ENCODE data around the gene PVR. TPM values are rescaled to one million over a fixed set of nuclear protein-coding genes. Genes with fewer than 3 reads are reported as not detected.
"Not testable (repeated sequence)": the region's sequence is repeated elsewhere in the genome, so short reads cannot be mapped to it uniquely, and the experiment has no call there.

Gene PVR
- total and polyA plus RNA-seq, 9 of the 15 experiments (the other 6 are each of a cell fraction or from before 2014, with no cell fraction given): 0.89 to 14.5 (median 9.8) TPM

- TF ChIP-seq PTBP1 (IDR thresholded peaks at IDR 0.05; ENCODE audit: low read depth, low read length) (no peak), CBFA2T2 (conservative IDR thresholded peaks at IDR 0.05) (peak; percentile 41; the same call in 1 of the 2 replicates), POLR2B (IDR thresholded peaks at IDR 0.05; ENCODE audit: low read depth, partially characterized antibody) (no peak), GTF2A2 (tag; IDR thresholded peaks at IDR 0.05) (no peak), ATF3 (IDR thresholded peaks at IDR 0.05) (no peak), ATF3 (CRISPR knock-in tag; conservative IDR thresholded peaks at IDR 0.05) (no peak), HCFC1 (IDR thresholded peaks at IDR 0.05; ENCODE audit: low read depth, low read length) (no peak), HSF4 (CRISPR knock-in tag; IDR thresholded peaks at IDR 0.05; ENCODE audit: borderline replicate concordance) (no peak), ZNF507 (tag; conservative IDR thresholded peaks at IDR 0.05) (no peak), ZSCAN29 (IDR thresholded peaks at IDR 0.05) (no peak), ELK3 (CRISPR knock-in tag; IDR thresholded peaks at IDR 0.05) (no peak)
Observed at GRCh38 chr19:44624840-44625354, 18.8 kb upstream of the PVR start (continued).

DNA sequence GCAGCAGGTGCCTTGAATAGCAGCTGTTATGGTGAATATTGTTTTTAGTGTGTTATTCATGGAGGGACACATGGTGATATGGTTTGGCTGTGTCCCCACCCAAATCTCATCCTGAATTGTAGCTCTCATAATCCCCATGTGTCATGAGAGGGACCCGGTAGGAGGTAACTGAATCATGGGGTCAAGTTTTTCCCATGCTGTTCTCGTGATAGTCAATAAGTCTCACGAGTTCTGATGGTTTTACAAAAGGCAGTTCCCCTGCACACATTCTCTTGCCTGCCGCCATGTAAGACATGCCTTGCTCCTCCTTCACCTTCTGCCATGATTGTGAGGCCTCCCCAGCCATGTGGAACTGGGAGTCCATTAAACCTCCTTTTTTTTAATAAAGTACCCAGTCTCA is 18.1 kb upstream of the PVR start:
- H3K4me2 ChIP-seq (ENCODE audit: insufficient read depth, low read length); H2AFZ ChIP-seq (ENCODE audit: low read depth, low read length); in situ Hi-C loops (cut with MboI); CTCF ChIA-PET (ENCODE audit: low intra/inter-chr PET ratio); DNase-seq (ENCODE audit: extremely low read depth in 1 of 4, low spot score in 3 of 4); BruUV-seq (replicated peaks); H3K27ac ChIP-seq (ENCODE audit: extremely low read depth, low read depth, low read length); H3K79me2 ChIP-seq (ENCODE audit: control insufficient read depth, insufficient read depth, low read length); H4K20me1 ChIP-seq (replicated peaks; ENCODE audit: control insufficient read depth, insufficient read depth, low read length); H3K4me1 ChIP-seq (replicated peaks in 1 of 2; ENCODE audit: control insufficient read depth in 2 of 2, insufficient read depth in 2 of 2, low read length in 2 of 2); FAIRE-seq; H3K27me3 ChIP-seq (ENCODE audit: control insufficient read depth in 2 of 2, insufficient read depth in 2 of 2, low read length in 2 of 2); H3K9ac ChIP-seq (ENCODE audit: insufficient read depth in 1 of 2, low read depth in 2 of 2, low read length in 2 of 2); ATAC-seq; H3K9me1 ChIP-seq (ENCODE audit: control insufficient read depth, insufficient read depth, low read length); H3K9me3 ChIP-seq (replicated peaks; ENCODE audit: control insufficient read depth, insufficient read depth, low read depth, low read length); intact Hi-C loops (cut with micrococcal nuclease); H3K36me3 ChIP-seq (ENCODE audit: control insufficient read depth, insufficient read depth, low read length); H3K4me3 ChIP-seq: not testable (repeated sequence)
- 16% methylated on average over 4 of the region's 4 CpGs for WGBS (ENCODE audit: insufficient coverage, low coverage, missing lambda C conversion rate)
- peak; percentile 37 for TF ChIP-seq ZFP36 (IDR thresholded peaks at IDR 0.05; ENCODE audit: low read depth, low read length, partially characterized antibody)
- TF ChIP-seq ZNF431 (CRISPR knock-in tag; IDR thresholded peaks at IDR 0.05): peak; percentile 96
- POLR2A ChIA-PET: interaction anchor here (0.8 to 1.1 kb wide), 2 partner anchors 10 to 26 kb away, joined by 3 read pairs; no protein-coding TSS in a partner anchor
